Measurements from ENCODE around the gene PTGDR2.

Gene PTGDR2

GRCh38 chr11:60854140-60854846 is 1.5 kb downstream of the PTGDR2 start:
- Histone ChIP-seq H3K27me3 (ENCODE audit: insufficient read depth, low read length) (peaks cover 33% of the 10 kb centered on the region), H3K27ac (ENCODE audit: low read depth, low read length) (no peak overlapping the region), H3K4me1 (ENCODE audit: insufficient read depth, low read length) (0 out of 2 replicates have a peak, but pooled peaks cover 9% of the 10 kb centered on the region), H3K36me3 (ENCODE audit: insufficient read depth, low read length) (peaks cover 24% of the 10 kb centered on the region), H3K9me3 (ENCODE audit: insufficient read depth, low read depth, low read length) (no peaks in the 10 kb centered on the region), H3K4me3 (ENCODE audit: low read length) (no peak overlapping the region), H3K9ac (ENCODE audit: low read depth, low read length) (no peak overlapping the region)
- 90% methylated on average over 8 of the region's 8 CpGs for WGBS

DNA sequence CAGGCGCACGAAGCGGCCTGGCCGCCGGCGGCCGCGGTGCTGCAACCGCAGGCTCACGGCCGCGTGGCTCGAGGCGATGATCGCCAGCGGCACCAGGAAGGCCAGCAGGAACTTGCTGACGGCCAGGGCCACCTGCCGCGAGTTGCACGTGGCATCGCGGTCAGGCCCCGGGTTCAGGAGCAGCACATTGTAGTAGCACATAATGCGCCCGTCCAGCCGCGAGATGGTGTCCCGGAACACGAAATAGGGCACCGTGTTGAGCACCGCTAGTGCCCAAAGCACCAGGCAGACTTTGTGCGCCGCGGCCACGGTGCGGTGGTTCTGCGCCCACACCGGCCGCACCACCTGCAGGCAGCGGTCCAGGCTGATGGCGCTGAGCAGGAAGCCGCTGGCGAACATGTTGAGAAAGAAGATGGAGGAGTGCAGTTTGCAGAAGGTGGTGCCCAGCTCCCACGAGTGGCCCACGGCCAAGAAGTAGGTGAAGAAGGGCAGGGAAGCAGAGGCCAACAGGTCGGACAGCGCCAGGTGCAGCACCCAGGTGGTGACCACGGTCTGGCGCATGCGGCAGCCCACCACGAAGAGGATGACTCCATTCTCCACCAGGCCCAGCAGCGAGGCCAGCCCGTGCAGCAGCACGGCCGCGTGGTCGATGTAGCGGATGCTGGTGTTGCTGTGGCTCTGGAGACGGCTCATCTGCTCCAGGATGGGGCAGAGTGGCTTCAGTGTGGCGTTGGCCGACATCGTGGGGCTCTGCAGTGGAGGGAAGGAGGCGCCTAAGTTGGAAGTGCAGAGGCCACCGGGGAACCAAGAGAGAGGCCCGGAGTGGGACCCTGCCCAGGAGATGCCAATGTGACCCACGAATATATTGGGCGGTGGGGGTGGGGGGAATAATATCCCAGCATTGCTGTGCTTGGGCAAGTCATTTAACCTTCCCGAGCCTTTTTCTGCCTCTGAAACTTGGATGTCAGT is 2.5 kb downstream of the PTGDR2 start:
- Histone ChIP-seq H3K36me3 (ENCODE audit: insufficient read depth, low read length) (peaks cover 34% of the 10 kb centered on the region), H3K9ac (ENCODE audit: low read depth, low read length) (no peak overlapping the region), H3K27me3 (ENCODE audit: insufficient read depth, low read length) (peaks cover 33% of the 10 kb centered on the region), H3K9me3 (ENCODE audit: insufficient read depth, low read depth, low read length) (no peaks in the 10 kb centered on the region), H3K4me3 (ENCODE audit: low read length) (no peak overlapping the region), H3K4me1 (ENCODE audit: insufficient read depth, low read length) (0 out of 2 replicates have a peak, but pooled peaks cover 9% of the 10 kb centered on the region), H3K27ac (ENCODE audit: low read depth, low read length) (no peak overlapping the region)
- 95% methylated on average over 68 of the region's 68 CpGs for WGBS

GRCh38 chr11:60852117-60852981 is 3.4 kb downstream of the PTGDR2 start:
- Histone ChIP-seq H3K27me3 (ENCODE audit: insufficient read depth, low read length) (peaks cover 33% of the 10 kb centered on the region), H3K4me3 (ENCODE audit: low read length) (peak overlapping the region; percentile 38), H3K36me3 (ENCODE audit: insufficient read depth, low read length) (peaks cover 43% of the 10 kb centered on the region), H3K4me1 (ENCODE audit: insufficient read depth, low read length) (0 out of 2 replicates have a peak, but pooled peaks cover 9% of the 10 kb centered on the region), H3K9me3 (ENCODE audit: insufficient read depth, low read depth, low read length) (no peaks in the 10 kb centered on the region), H3K9ac (ENCODE audit: low read depth, low read length) (peak overlapping the region; percentile 47; the same call in 1 of the 2 replicates), H3K27ac (ENCODE audit: low read depth, low read length) (no peak overlapping the region)
- 67% methylated on average over 78 of the region's 78 CpGs for WGBS

DNA sequence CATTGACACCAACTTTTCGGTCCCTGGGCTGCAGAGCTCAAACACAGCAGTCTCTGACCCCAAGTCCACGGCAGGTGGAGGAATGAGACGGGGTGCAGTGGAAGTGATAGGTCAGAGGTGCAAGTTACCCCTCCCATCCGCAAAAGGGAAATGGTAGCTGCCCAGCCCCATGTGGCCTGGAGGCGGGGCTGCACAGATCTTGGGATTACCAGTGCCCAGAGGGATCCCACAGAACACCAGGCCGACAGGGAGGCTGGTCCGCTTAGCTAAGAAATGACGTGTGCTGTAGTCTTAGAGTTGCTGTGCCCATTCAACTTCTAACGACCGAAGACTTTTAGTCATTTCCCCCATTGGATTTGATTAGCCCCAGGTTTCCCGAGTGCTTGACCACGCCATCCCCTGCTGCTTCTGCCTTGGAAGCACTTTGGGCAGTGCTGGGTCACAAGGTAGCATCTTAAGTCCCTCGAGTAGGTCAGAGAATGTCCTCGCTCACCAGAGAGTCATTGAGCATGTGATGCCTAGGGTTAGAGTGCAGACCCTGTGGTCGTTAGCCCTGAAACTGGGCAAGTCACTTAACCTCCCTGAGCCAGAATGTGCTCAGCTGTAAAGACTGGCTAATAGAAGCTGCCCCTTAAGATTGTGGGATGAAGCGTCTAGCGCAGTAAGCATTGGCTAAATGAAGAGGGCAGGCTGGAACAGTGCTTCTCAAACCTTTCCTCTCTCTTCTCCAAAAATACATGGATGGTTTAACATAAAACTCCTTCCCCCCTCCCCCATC is 4.2 kb downstream of the PTGDR2 start:
- Histone ChIP-seq H3K36me3 (ENCODE audit: insufficient read depth, low read length) (peaks cover 47% of the 10 kb centered on the region), H3K27ac (ENCODE audit: low read depth, low read length) (no peak overlapping the region), H3K4me1 (ENCODE audit: insufficient read depth, low read length) (0 out of 2 replicates have a peak, but pooled peaks cover 9% of the 10 kb centered on the region), H3K27me3 (ENCODE audit: insufficient read depth, low read length) (peaks cover 33% of the 10 kb centered on the region), H3K4me3 (ENCODE audit: low read length) (no peak overlapping the region; the same call in 1 of the 2 replicates), H3K9me3 (ENCODE audit: insufficient read depth, low read depth, low read length) (no peaks in the 10 kb centered on the region), H3K9ac (ENCODE audit: low read depth, low read length) (no peak overlapping the region)
- WGBS, result 85% methylated on average over 17 of the region's 17 CpGs

- 0 out of 2 replicates have a peak, but pooled peaks cover 9% of the 10 kb centered on the region for H3K4me1 ChIP-seq (ENCODE audit: insufficient read depth, low read length)
- H3K9me3 ChIP-seq (ENCODE audit: insufficient read depth, low read depth, low read length), result no peaks in the 10 kb centered on the region
- WGBS, result 95% methylated on average over 29 of the region's 29 CpGs
- peaks cover 53% of the 10 kb centered on the region for H3K36me3 ChIP-seq (ENCODE audit: insufficient read depth, low read length)
- H3K4me3 ChIP-seq (ENCODE audit: low read length), result no peak overlapping the region
- peaks cover 28% of the 10 kb centered on the region for H3K27me3 ChIP-seq (ENCODE audit: insufficient read depth, low read length)
- no peak overlapping the region for H3K27ac ChIP-seq (ENCODE audit: low read depth, low read length)
- no peak overlapping the region for H3K9ac ChIP-seq (ENCODE audit: low read depth, low read length)
Observed at GRCh38 chr11:60849641-60850520, 5.9 kb downstream of the PTGDR2 start.

- 92% methylated on average over 10 of the region's 10 CpGs for WGBS
- no peak overlapping the region for H3K4me3 ChIP-seq (ENCODE audit: low read length)
- no peaks in the 10 kb centered on the region for H3K9me3 ChIP-seq (ENCODE audit: insufficient read depth, low read depth, low read length)
- H3K9ac ChIP-seq (ENCODE audit: low read depth, low read length), result no peak overlapping the region
- no peak overlapping the region for H3K27ac ChIP-seq (ENCODE audit: low read depth, low read length)
- peaks cover 59% of the 10 kb centered on the region for H3K36me3 ChIP-seq (ENCODE audit: insufficient read depth, low read length)
- peaks cover 21% of the 10 kb centered on the region for H3K27me3 ChIP-seq (ENCODE audit: insufficient read depth, low read length)
- H3K4me1 ChIP-seq (ENCODE audit: insufficient read depth, low read length), result peaks cover 12% of the 10 kb centered on the region; the same call in 1 of the 2 replicates
Observed at GRCh38 chr11:60848714-60849151, 7.0 kb downstream of the PTGDR2 start.

GRCh38 chr11:60847896-60848295 is 7.9 kb downstream of the PTGDR2 start:
- Histone ChIP-seq H3K27ac (ENCODE audit: low read depth, low read length) (no peak overlapping the region), H3K9ac (ENCODE audit: low read depth, low read length) (no peak overlapping the region), H3K27me3 (ENCODE audit: insufficient read depth, low read length) (peaks cover 13% of the 10 kb centered on the region), H3K36me3 (ENCODE audit: insufficient read depth, low read length) (peaks cover 59% of the 10 kb centered on the region), H3K4me1 (ENCODE audit: insufficient read depth, low read length) (peaks cover 18% of the 10 kb centered on the region; the same call in 1 of the 2 replicates), H3K4me3 (ENCODE audit: low read length) (no peak overlapping the region), H3K9me3 (ENCODE audit: insufficient read depth, low read depth, low read length) (no peaks in the 10 kb centered on the region)
- 93% methylated on average over 12 of the region's 12 CpGs for WGBS

DNA sequence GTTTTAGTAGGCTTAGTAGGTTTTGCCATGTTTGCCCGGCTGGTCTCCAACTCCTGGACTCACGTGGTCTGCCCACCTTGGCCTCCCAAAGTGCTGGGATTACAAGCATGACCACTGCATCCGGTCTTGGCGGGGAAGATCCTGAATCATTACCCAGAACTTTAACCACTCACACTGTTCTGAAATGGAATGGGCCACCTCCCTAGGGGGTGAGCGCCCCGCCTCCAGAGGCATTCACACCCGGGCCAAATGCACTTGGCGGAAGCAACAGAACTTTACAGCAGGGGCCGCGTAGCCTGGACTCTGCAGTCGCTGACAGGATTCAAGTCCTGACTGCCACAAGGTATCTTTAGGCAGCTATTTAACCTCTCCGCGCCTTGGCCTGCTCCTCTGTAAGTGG is 8.5 kb downstream of the PTGDR2 start:
- Histone ChIP-seq H3K27me3 (ENCODE audit: insufficient read depth, low read length) (peaks cover 6% of the 10 kb centered on the region), H3K9ac (ENCODE audit: low read depth, low read length) (no peak overlapping the region), H3K36me3 (ENCODE audit: insufficient read depth, low read length) (peaks cover 59% of the 10 kb centered on the region), H3K4me3 (ENCODE audit: low read length) (no peak overlapping the region), H3K27ac (ENCODE audit: low read depth, low read length) (no peak overlapping the region), H3K9me3 (ENCODE audit: insufficient read depth, low read depth, low read length) (no peaks in the 10 kb centered on the region), H3K4me1 (ENCODE audit: insufficient read depth, low read length) (peaks cover 18% of the 10 kb centered on the region; the same call in 1 of the 2 replicates)
- 82% methylated on average over 13 of the region's 13 CpGs for WGBS

- Histone ChIP-seq H3K9ac (ENCODE audit: low read depth, low read length) (no peak overlapping the region), H3K4me3 (ENCODE audit: low read length) (no peak overlapping the region), H3K4me1 (ENCODE audit: insufficient read depth, low read length) (peaks cover 16% of the 10 kb centered on the region; the same call in 1 of the 2 replicates)
Observed at GRCh38 chr11:60845338-60845737, 10.4 kb downstream of the PTGDR2 start.

More at GRCh38 chr11:60845338-60845737, 10.4 kb downstream of the PTGDR2 start:
- Histone ChIP-seq H3K27ac (ENCODE audit: low read depth, low read length) (no peak overlapping the region), H3K27me3 (ENCODE audit: insufficient read depth, low read length) (no peaks in the 10 kb centered on the region), H3K36me3 (ENCODE audit: insufficient read depth, low read length) (peaks cover 46% of the 10 kb centered on the region), H3K9me3 (ENCODE audit: insufficient read depth, low read depth, low read length) (no peaks in the 10 kb centered on the region)
- WGBS, result 91% methylated on average over 8 of the region's 8 CpGs

Measured in HUES64 (cell line).